Endodermal cell (in vitro differentiated cells): Measurements from ENCODE around the gene INO80B. TPM values are rescaled to one million over a fixed set of nuclear protein-coding genes. Genes with fewer than 3 reads are reported as not detected.

Experiments used
- DNase-seq: peaks from one replicate; pipeline ENCODE4 v3.0.0-alpha.2; 2017
- H3K27ac ChIP-seq: 2 replicates; pipeline ENCODE4 v1.5.1; 2013; ENCODE audit warnings: mild to moderate bottlenecking, low read depth, low read length, moderate library complexity
- H3K27me3 ChIP-seq: 2 replicates; pipeline ENCODE4 v1.6.1; 2013; ENCODE audit warnings: mild to moderate bottlenecking, low read length, moderate library complexity; ENCODE audit not compliant: insufficient read depth, control insufficient read depth, poor library complexity, severe bottlenecking
- H3K36me3 ChIP-seq: 2 replicates; pipeline ENCODE4 v1.7.0; 2013; ENCODE audit warnings: mild to moderate bottlenecking, low read length, moderate library complexity; ENCODE audit not compliant: control insufficient read depth, insufficient read depth
- H3K4me1 ChIP-seq: one replicate; pipeline ENCODE4 v1.7.0; 2013; ENCODE audit warnings: low read length; ENCODE audit not compliant: control insufficient read depth, insufficient read depth
- H3K4me3 ChIP-seq: 2 replicates; pipeline ENCODE4 v1.5.1; 2013; ENCODE audit warnings: mild to moderate bottlenecking, low read length, moderate library complexity
- H3K9ac ChIP-seq: 2 replicates; pipeline ENCODE4 v1.6.1; 2013; ENCODE audit warnings: mild to moderate bottlenecking, low read length, moderate library complexity; ENCODE audit not compliant: poor library complexity, severe bottlenecking; ENCODE audit errors: extremely low read depth
- H3K9me3 ChIP-seq: 2 replicates; pipeline ENCODE4 v1.6.1; 2013; ENCODE audit warnings: mild to moderate bottlenecking, low read length, moderate library complexity; ENCODE audit not compliant: control insufficient read depth
- H3K27ac Mint-ChIP-seq: 2 replicates; pipeline ENCODE4 v1.8.0; 2020; ENCODE audit warnings: mixed read lengths
- H3K27me3 Mint-ChIP-seq: 2 replicates; pipeline ENCODE4 v1.8.0; 2021; ENCODE audit warnings: mild to moderate bottlenecking, mixed read lengths; ENCODE audit not compliant: insufficient read depth
- H3K36me3 Mint-ChIP-seq: 2 replicates; pipeline ENCODE4 v1.8.0; 2020; ENCODE audit warnings: low read depth, mixed read lengths
- H3K4me1 Mint-ChIP-seq: 2 replicates; pipeline ENCODE4 v1.8.0; 2020; ENCODE audit warnings: mixed read lengths
- H3K4me3 Mint-ChIP-seq: 2 replicates; pipeline ENCODE4 v1.8.0; 2020; ENCODE audit warnings: mild to moderate bottlenecking, moderate library complexity, mixed read lengths
- H3K9me3 Mint-ChIP-seq: 2 replicates; pipeline ENCODE4 v1.8.0; 2020; ENCODE audit warnings: mild to moderate bottlenecking, mixed read lengths
- CTCF ChIP-seq: fragments of 200-600 bp; sonication (generic); conservative IDR thresholded peaks from 2 replicates; pipeline ENCODE4 v1.5.0; 2021; ENCODE audit warnings: antibody characterized with exemption, mild to moderate bottlenecking
- WGBS, 2 experiments: methylation state at CpG; one replicate each; pipeline versions ENCODE4 v1.1.5 to v1.1.7; 2013; ENCODE audit warnings: missing lambda C conversion rate in 2 of 2, mixed read lengths in 1 of 2; ENCODE audit not compliant: insufficient coverage in 1 of 2, insufficient read length in 1 of 2; 5-methylcytosine and 5-hydroxymethylcytosine counted together
- total RNA-seq, 2 donors: library from RNA; stranded (reverse); fragmentation: NEBNext Ultra II Directional in 1 of 2; extraction: Animal tissue kit (Norgen Biotek cat#: 25700) in 1 of 2; gene quantifications; 2 replicates in 1 of 2; 3 replicates in 1 of 2; pipeline ENCODE4 v1.2.1, GENCODE V29; 2021

INO80B gene
- total RNA-seq, 2 donors from 2014 or later: 23.9 to 38.8 TPM

- H3K27me3 ChIP-seq: no peaks in the 10 kb centered on the region
- H3K4me1 ChIP-seq: peaks cover 17% of the 10 kb centered on the region
- Mint-ChIP-seq H3K27me3 (no peaks in the 10 kb centered on the region), H3K36me3 (peaks cover 69% of the 10 kb centered on the region), H3K4me3 (no peak overlapping the region), H3K4me1 (peaks cover 37% of the 10 kb centered on the region), H3K27ac (peak overlapping the region; percentile 45), H3K9me3 (no peaks in the 10 kb centered on the region)
- no peak for DNase-seq
- TF ChIP-seq CTCF: no peak
- no peak overlapping the region for H3K4me3 ChIP-seq
- peaks cover 84% of the 10 kb centered on the region for H3K36me3 ChIP-seq
- H3K9ac ChIP-seq: no peak overlapping the region
- 92% methylated on average over 5 of the region's 5 CpGs; no CpG with 5 or more reads in 1 of the 2 experiments for WGBS, 2 experiments
- no peak overlapping the region for H3K27ac ChIP-seq
- no peaks in the 10 kb centered on the region for H3K9me3 ChIP-seq
Observed at GRCh38 chr2:74428675-74429074, 26.2 kb upstream of the INO80B start.

GRCh38 chr2:74429487-74430451 is 25.1 kb upstream of the INO80B start:
- Mint-ChIP-seq H3K27ac (no peak overlapping the region), H3K4me3 (no peak overlapping the region), H3K36me3 (peaks cover 72% of the 10 kb centered on the region), H3K27me3 (no peaks in the 10 kb centered on the region), H3K4me1 (peaks cover 35% of the 10 kb centered on the region), H3K9me3 (no peaks in the 10 kb centered on the region)
- no peaks in the 10 kb centered on the region for H3K27me3 ChIP-seq
- no peak overlapping the region for H3K4me3 ChIP-seq
- DNase-seq: no peak
- peaks cover 8% of the 10 kb centered on the region for H3K4me1 ChIP-seq
- H3K9me3 ChIP-seq: no peaks in the 10 kb centered on the region
- TF ChIP-seq CTCF: no peak
- WGBS, 2 experiments: 91 to 95% methylated on average over 7 to 18 of the region's 18 CpGs
- H3K27ac ChIP-seq: no peak overlapping the region
- no peak overlapping the region for H3K9ac ChIP-seq
- peaks cover 86% of the 10 kb centered on the region for H3K36me3 ChIP-seq

GRCh38 chr2:74430502-74430901 is 24.4 kb upstream of the INO80B start:
- Mint-ChIP-seq H3K36me3 (peaks cover 68% of the 10 kb centered on the region), H3K27me3 (no peaks in the 10 kb centered on the region), H3K27ac (no peak overlapping the region), H3K4me1 (peaks cover 28% of the 10 kb centered on the region), H3K9me3 (no peaks in the 10 kb centered on the region), H3K4me3 (no peak overlapping the region)
- WGBS, 2 experiments: 95 to 96% methylated on average over 6 to 11 of the region's 11 CpGs
- no peak for TF ChIP-seq CTCF
- peaks cover 8% of the 10 kb centered on the region for H3K4me1 ChIP-seq
- H3K9me3 ChIP-seq: no peaks in the 10 kb centered on the region
- peaks cover 86% of the 10 kb centered on the region for H3K36me3 ChIP-seq
- no peak overlapping the region for H3K4me3 ChIP-seq
- H3K27me3 ChIP-seq: no peaks in the 10 kb centered on the region
- DNase-seq: no peak
- no peak overlapping the region for H3K9ac ChIP-seq
- H3K27ac ChIP-seq: no peak overlapping the region
